ENCODE data around the gene PTGIS. TPM values are rescaled to one million over a fixed set of nuclear protein-coding genes. Genes with fewer than 3 reads are reported as not detected.

PTGIS gene
- total and polyA plus RNA-seq, 8 donors = 4.9 to 84.8 (median 14.9) TPM

- peak overlapping the region in 1 of 5 donors; percentile 27 for H3K27ac ChIP-seq
Observed at GRCh38 chr20:49589747-49590146, 21.8 kb upstream of the PTGIS start.

GRCh38 chr20:49587111-49587570 lies 19.2 kb upstream of the PTGIS start:
- 43 to 73% (median 67%) methylated on average over 10 of the region's 10 CpGs for WGBS, 5 donors
- no peak for TF ChIP-seq CTCF (IDR thresholded peaks at IDR 0.05)
- TF ChIP-seq POLR2A (IDR thresholded peaks at IDR 0.05) = no peak
- TF ChIP-seq EP300 (IDR thresholded peaks at IDR 0.05) = no peak
- TF ChIP-seq POLR2AphosphoS5 (IDR thresholded peaks at IDR 0.05) = no peak
- H3K36me3 ChIP-seq = no peaks in the 10 kb centered on the region
- peak in 1 of 2 donors; percentile 49 for DNase-seq
- H3K4me3 ChIP-seq = no peak overlapping the region
- H3K4me1 ChIP-seq = peaks cover 25 to 56% (median 47%) of the 10 kb centered on the region in 4 donors
- H3K27me3 ChIP-seq = no peaks in the 10 kb centered on the region
- peaks cover 0 to 6% (median 2%) of the 10 kb centered on the region in 4 donors for H3K9me3 ChIP-seq
- intact Hi-C loops (cut with DNase I; ENCODE audit: low total_unique reads) = no loop called here
- H3K27ac ChIP-seq = peak overlapping the region in 2 of 5 donors; percentile 8 to 88

More at GRCh38 chr20:49589747-49590146, 21.8 kb upstream of the PTGIS start:
- no peak for TF ChIP-seq POLR2AphosphoS5 (IDR thresholded peaks at IDR 0.05)
- TF ChIP-seq POLR2A (IDR thresholded peaks at IDR 0.05) = no peak
- no peak for TF ChIP-seq EP300 (IDR thresholded peaks at IDR 0.05)
- TF ChIP-seq CTCF (IDR thresholded peaks at IDR 0.05) = no peak
- Histone ChIP-seq H3K27me3 (no peaks in the 10 kb centered on the region), H3K4me3 (no peak overlapping the region), H3K9me3 (no peaks in the 10 kb centered on the region), H3K36me3 (no peaks in the 10 kb centered on the region), H3K4me1 (peaks cover 19 to 59% (median 37%) of the 10 kb centered on the region in 4 donors)
- WGBS, 5 donors = 90 to 98% (median 96%) methylated on average over 6 of the region's 6 CpGs
- DNase-seq = no peak
- intact Hi-C loops (cut with DNase I; ENCODE audit: low total_unique reads) = no loop called here

- Histone ChIP-seq H3K36me3 (no peaks in the 10 kb centered on the region), H3K4me1 (peaks cover 31 to 57% (median 49%) of the 10 kb centered on the region in 4 donors), H3K27me3 (no peaks in the 10 kb centered on the region), H3K4me3 (no peak overlapping the region), H3K27ac (peak overlapping the region; percentile 73 to 88 (median 84)), H3K9me3 (peaks cover 0 to 6% (median 3%) of the 10 kb centered on the region in 4 donors)
- TF ChIP-seq CTCF (IDR thresholded peaks at IDR 0.05) (no peak), POLR2A (IDR thresholded peaks at IDR 0.05) (no peak), POLR2AphosphoS5 (IDR thresholded peaks at IDR 0.05) (no peak), EP300 (IDR thresholded peaks at IDR 0.05) (no peak)
- DNase-seq = no peak
- intact Hi-C loops (cut with DNase I; ENCODE audit: low total_unique reads) = no loop called here
- 84 to 95% (median 93%) methylated on average over 9 of the region's 9 CpGs for WGBS, 5 donors
Observed at GRCh38 chr20:49585585-49586245, 17.8 kb upstream of the PTGIS start.

GRCh38 chr20:49584418-49585382 lies 16.8 kb upstream of the PTGIS start:
- intact Hi-C loops (cut with DNase I; ENCODE audit: low total_unique reads) = no loop called here
- peaks cover 41 to 67% (median 52%) of the 10 kb centered on the region in 4 donors for H3K4me1 ChIP-seq
- H3K27ac ChIP-seq = peak overlapping the region; percentile 73 to 88 (median 84)
- TF ChIP-seq EP300 (IDR thresholded peaks at IDR 0.05) = no peak
- TF ChIP-seq CTCF (IDR thresholded peaks at IDR 0.05) = no peak
- TF ChIP-seq POLR2AphosphoS5 (IDR thresholded peaks at IDR 0.05) = peak in 1 of 3 donors; percentile 62
- no peak overlapping the region for H3K4me3 ChIP-seq
- DNase-seq = peak; percentile 62 to 69
- peaks cover 0 to 6% (median 3%) of the 10 kb centered on the region in 4 donors for H3K9me3 ChIP-seq
- WGBS, 5 donors = 61 to 72% (median 68%) methylated on average over 14 of the region's 14 CpGs
- no peaks in the 10 kb centered on the region for H3K36me3 ChIP-seq
- H3K27me3 ChIP-seq = no peaks in the 10 kb centered on the region
